ENCODE measurements around the gene C14orf119.

C14orf119 gene

DNA sequence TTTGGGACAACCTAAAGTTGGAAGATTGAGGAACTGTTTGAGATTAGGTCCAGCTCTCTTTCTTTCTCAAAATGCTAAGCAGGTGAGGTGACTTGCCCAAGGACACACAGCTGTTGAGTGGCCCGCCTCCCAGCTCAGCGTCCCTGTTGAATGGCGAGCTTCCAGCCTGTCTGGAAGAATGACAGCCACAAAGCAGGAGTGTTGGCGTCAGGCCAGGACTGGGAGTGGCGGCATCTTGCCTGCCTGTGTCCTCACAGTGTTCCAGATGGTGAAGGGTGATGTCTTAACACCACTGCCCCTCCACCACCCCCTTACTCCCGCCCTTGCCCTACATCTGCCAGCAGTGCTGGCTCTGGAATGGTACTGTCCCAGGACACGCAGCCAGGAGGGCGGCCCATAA, 28.1 kb downstream of the C14orf119 start:
- TF ChIP-seq, protein P1, sequence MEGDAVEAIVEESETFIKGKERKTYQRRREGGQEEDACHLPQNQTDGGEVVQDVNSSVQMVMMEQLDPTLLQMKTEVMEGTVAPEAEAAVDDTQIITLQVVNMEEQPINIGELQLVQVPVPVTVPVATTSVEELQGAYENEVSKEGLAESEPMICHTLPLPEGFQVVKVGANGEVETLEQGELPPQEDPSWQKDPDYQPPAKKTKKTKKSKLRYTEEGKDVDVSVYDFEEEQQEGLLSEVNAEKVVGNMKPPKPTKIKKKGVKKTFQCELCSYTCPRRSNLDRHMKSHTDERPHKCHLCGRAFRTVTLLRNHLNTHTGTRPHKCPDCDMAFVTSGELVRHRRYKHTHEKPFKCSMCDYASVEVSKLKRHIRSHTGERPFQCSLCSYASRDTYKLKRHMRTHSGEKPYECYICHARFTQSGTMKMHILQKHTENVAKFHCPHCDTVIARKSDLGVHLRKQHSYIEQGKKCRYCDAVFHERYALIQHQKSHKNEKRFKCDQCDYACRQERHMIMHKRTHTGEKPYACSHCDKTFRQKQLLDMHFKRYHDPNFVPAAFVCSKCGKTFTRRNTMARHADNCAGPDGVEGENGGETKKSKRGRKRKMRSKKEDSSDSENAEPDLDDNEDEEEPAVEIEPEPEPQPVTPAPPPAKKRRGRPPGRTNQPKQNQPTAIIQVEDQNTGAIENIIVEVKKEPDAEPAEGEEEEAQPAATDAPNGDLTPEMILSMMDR (conservative IDR thresholded peaks at IDR 0.05; ENCODE audit: low read depth) = no peak
- POLR2A ChIA-PET (ENCODE audit: low non-redundant PET) = no interaction called here
- DNase-seq (ENCODE audit: low spot score) = peak; percentile 31
- H3K27ac ChIP-seq = peak overlapping the region; percentile 75
- CTCF ChIA-PET = interaction anchor here (0.6 to 2.5 kb wide), 5 partner anchors 12 to 179 kb away, joined by 3 to 15 read pairs (median 3); partner anchors contain the start of gene PPP1R3E

DNA sequence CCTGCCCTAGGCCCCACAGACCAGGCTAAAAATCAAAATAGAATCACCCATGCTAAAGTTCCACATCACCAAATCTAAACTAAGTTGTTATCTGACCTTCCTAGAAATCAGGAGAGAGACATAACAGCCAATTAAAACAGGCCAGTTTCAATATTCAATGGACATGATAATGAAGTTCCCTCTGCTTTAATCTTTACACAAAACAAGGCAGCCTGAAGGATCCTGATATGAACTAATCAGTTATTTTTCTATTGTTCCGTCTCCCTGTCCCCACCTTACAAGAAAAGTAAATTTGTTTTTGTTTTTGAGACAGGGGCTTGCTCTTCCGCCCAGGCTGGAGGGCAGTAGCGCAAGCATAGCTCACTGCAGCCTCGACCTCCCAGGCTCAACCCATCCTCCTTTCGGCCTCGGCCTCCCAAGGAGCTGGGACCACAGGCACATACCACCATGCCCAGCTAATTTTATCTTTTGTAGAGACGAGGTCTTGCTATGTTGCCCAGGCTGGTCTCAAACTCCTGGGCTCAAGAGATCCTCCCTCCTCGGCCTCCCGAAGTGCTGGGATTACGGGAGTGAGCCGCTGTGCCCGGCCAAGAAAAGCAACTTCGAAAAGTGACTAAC, 29.1 kb downstream of the C14orf119 start:
- peak overlapping the region; percentile 75 for H3K27ac ChIP-seq
- TF ChIP-seq, protein P1 (conservative IDR thresholded peaks at IDR 0.05; ENCODE audit: low read depth) = no peak
- ChIA-PET POLR2A (ENCODE audit: low non-redundant PET) (no interaction called here), CTCF (interaction anchor here (1.0 to 2.5 kb wide), 2 partner anchors 35 to 62 kb away, joined by 3 to 15 read pairs; no protein-coding TSS in a partner anchor)
- DNase-seq (ENCODE audit: low spot score) = no peak

DNA sequence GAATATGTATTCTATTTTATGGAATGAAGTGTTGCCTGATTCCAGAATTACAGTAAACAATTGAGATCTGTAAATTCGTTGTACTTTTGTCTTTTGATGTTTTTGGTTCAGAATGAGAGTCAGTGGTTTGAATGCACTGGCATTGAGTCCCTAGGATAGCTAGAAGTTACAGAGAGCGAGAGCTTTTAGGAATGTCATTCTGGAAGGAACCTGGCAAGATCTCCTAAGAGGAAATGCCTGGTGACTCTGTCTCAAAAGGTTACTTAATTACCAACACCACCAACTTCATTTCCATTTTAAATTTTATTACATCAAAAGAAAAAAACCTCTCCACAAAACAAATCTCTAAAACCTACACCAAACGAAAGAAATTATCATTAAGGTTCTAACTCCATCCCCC, 29.7 kb downstream of the C14orf119 start:
- no peak for DNase-seq (ENCODE audit: low spot score)
- TF ChIP-seq, protein P1 (conservative IDR thresholded peaks at IDR 0.05; ENCODE audit: low read depth) = no peak
- ChIA-PET CTCF (no interaction called here), POLR2A (ENCODE audit: low non-redundant PET) (no interaction called here)
- H3K27ac ChIP-seq = peak overlapping the region; percentile 75

DNA sequence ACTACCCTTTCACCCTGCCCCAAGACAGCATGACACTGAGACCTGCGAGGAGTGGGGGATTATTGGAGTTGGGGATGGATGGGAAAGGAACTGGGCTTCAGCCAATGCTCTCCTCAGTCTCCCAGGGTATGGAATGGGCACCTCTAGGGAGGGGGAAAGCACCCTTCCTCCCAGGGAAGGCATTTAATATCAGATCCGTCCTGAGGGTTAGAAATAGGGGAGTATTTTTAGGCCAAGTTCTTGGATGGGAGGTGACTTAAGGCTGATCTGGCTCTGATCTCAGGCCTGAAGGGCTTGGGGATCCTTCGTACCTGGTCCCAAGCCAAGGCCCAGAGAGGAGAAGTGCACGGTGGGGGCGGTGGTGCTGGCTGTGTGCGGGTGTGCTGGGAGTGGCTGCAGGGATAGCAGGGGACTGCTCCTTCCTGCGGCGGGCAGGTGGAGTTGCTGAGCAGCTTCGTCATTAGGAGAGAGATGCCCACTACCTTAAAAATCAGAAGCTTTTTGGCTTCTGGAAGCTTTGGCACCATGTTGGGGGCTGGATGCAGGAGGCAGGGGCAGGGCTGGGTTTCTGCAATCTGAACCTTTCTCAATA, 30.7 kb downstream of the C14orf119 start:
- TF ChIP-seq, protein P1 (conservative IDR thresholded peaks at IDR 0.05; ENCODE audit: low read depth) = no peak
- no peak for DNase-seq (ENCODE audit: low spot score)
- ChIA-PET CTCF (interaction anchor here (0.7 kb wide), 1 partner anchor 61 kb away, joined by 5 read pairs; no protein-coding TSS in a partner anchor), POLR2A (ENCODE audit: low non-redundant PET) (no interaction called here)
- peak overlapping the region; percentile 43 for H3K27ac ChIP-seq

DNA sequence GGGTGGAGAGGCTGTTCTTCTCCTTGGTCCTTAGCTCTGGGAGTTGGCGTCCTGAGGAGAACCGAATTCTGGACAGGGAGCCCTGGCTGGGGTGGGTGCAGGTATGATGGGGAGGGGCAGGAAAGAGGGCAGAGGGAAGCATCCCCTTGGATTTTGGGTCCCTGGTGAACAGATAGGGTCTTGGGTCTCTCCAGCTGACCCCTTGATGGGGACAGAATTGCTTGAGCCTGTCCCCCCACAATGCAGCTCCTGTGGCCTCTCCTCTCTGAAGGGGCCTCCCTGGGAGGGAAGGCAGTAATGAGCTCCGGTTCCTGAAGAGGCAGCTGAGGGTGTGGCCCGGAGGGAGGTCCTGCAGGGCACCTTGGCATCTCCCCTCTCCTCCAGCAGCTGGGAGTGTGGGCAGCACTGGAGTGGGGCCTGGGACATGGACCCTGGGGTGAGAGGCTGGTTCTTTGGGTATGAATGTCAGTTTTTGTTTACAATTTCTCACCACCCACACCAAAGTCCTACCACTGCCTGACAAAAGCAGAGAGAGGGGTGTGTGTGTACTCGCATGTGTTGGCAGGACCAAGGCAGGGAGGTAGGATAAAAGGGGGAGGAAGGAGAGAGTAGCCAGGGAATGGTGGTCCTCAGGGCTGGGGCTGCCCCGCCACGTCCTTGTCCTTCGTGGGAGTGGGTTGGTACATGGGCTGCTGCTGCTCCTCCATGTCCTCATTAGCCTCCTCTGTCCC, 31.4 kb downstream of the C14orf119 start:
- DNase-seq (ENCODE audit: low spot score) = no peak
- TF ChIP-seq, protein P1 (conservative IDR thresholded peaks at IDR 0.05; ENCODE audit: low read depth) = no peak
- ChIA-PET CTCF (interaction anchor here (0.7 kb wide), 1 partner anchor 61 kb away, joined by 5 read pairs; no protein-coding TSS in a partner anchor), POLR2A (ENCODE audit: low non-redundant PET) (interaction anchor here (0.6 kb wide), 1 partner anchor 25 kb away, joined by 7 read pairs; no protein-coding TSS in a partner anchor)
- peak overlapping the region; percentile 43 for H3K27ac ChIP-seq

DNA sequence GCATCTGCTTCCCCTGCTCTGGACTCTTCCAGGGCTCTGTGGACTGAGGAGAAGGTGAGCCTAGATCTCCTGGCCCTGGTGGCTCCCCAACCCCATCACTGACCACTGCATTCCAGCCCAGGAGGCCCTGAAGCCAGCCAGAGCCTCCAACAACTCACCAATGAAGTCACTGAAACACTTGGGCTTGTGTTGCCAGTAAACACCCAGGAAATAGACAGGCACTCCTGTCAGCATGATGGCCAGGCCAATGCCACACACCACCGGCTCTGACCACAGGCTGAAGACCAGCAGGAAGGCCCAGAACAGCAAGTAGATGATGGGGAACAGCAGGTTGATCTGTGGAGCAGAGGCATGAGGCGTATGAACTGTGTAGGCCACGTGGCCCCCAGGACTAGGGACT, 32.6 kb downstream of the C14orf119 start:
- ChIA-PET POLR2A (ENCODE audit: low non-redundant PET) (no interaction called here), CTCF (no interaction called here)
- peak overlapping the region; percentile 43 for H3K27ac ChIP-seq
- DNase-seq (ENCODE audit: low spot score) = no peak
- TF ChIP-seq, protein P1 (conservative IDR thresholded peaks at IDR 0.05; ENCODE audit: low read depth) = no peak
